Subcutaneous adipose tissue (tissue), 4 donors: Measurements from ENCODE around the gene PGLYRP3. TPM values are rescaled to one million over a fixed set of nuclear protein-coding genes. Genes with fewer than 3 reads are reported as not detected.

Experiments used
- total RNA-seq, 4 donors: library from RNA; depleted of rRNA; stranded (reverse); fragments of >200 nt; gene quantifications; one replicate each; pipeline ENCODE4 v1.1.0, GENCODE V29; 2016
- TF ChIP-seq, protein P1 (sequence below): fragments of 450-650 bp; IDR thresholded peaks from one replicate; pipeline ENCODE4 v1.5.1; 2016; ENCODE audit warnings: low read depth, mild to moderate bottlenecking, control low read depth, antibody characterized with exemption, moderate library complexity

Gene PGLYRP3
- total RNA-seq, 4 donors from 2014 or later: not detected

DNA sequence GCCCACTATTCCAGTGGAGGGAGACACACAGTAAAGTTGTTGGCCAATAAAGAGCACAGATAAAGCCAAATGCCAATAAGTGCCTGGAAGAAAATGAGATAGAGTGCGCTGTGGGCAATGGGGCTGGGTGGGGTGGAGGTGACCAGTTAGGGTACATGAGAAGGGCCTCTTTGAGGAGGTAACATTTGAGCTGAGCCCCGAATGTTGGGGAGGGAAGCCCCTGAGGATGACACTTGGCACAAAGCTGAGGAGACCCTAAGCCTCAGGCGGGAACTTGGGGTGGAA lies 45.9 kb upstream of the PGLYRP3 start:
- TF ChIP-seq, protein P1, sequence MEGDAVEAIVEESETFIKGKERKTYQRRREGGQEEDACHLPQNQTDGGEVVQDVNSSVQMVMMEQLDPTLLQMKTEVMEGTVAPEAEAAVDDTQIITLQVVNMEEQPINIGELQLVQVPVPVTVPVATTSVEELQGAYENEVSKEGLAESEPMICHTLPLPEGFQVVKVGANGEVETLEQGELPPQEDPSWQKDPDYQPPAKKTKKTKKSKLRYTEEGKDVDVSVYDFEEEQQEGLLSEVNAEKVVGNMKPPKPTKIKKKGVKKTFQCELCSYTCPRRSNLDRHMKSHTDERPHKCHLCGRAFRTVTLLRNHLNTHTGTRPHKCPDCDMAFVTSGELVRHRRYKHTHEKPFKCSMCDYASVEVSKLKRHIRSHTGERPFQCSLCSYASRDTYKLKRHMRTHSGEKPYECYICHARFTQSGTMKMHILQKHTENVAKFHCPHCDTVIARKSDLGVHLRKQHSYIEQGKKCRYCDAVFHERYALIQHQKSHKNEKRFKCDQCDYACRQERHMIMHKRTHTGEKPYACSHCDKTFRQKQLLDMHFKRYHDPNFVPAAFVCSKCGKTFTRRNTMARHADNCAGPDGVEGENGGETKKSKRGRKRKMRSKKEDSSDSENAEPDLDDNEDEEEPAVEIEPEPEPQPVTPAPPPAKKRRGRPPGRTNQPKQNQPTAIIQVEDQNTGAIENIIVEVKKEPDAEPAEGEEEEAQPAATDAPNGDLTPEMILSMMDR: no peak

DNA sequence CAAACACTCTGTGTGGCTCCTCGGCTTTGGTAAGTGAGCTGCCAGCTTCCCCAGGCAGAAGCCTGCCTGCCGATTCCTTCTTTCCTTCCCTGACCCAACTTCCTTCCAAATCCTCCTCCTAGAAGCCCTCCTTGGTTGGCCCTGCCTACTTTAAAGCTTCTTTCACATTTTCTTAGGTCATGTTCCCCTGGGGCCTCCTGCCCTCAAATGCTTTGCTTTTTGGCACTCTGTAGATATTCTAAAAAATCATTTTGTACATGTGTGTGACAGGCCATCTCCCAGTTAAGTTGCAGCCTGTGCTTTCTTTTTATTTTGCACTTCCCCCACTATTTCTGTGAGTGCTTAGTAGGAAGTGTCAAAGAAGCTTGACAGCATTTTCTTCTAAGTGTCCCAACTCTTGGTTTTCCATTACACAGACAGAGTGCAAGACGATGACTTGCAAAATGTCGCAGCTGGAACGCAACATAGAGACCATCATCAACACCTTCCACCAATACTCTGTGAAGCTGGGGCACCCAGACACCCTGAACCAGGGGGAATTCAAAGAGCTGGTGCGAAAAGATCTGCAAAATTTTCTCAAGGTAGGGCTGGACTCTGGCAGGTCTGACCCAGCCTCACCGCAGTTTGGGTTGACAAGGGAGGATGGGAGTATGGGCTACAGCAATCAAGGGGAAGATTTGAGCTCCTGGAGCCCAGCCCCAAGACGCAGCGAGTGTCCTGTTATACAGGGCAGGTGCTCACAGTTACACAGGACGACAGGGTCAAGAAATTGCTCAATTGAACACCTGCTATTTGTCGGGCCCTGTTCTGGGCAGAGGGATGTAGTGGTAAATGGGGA lies 45.3 kb upstream of the PGLYRP3 start, which contains the start of gene S100A9:
TSS of gene S100A9 (plus strand) at position 2 of the 838 bp plus-strand sequence. CDS start at position 432, 430 bp downstream.
- TF ChIP-seq, protein P1: no peak

DNA sequence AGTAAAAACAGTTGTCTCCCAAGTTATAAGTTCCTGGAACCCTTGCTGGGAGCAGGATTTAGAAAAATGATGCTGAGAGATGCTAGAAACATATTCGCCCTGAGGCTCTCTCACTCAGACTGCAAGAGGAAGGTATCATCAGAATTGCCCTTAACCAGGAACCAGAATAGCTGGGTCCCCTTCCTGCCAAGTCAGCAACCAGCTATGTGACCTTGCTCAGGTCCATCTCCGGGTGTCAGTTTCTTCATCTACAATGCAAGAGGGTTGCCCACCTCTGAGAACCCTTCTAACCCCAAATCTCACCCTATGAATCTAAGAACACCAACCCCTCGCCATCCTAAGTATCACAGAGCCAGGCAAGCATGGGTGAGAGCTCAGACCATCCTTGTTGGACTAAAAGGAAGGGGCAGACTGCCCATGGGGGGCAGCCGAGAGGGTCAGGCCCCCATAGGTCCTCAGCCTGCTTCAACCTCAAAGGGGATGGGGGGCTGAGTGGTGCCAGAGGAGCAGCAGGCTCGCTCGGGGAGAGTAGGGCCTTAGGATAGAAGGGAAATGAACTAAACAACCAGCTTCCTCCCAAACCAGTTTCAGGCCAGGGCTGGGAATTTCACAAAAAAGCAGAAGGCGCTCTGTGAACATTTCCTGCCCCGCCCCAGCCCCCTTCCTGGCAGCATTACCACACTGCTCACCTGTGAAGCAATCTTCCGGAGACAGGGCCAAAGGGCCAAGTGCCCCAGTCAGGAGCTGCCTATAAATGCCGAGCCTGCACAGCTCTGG lies 44.5 kb upstream of the PGLYRP3 start:
- TF ChIP-seq, protein P1: no peak

DNA sequence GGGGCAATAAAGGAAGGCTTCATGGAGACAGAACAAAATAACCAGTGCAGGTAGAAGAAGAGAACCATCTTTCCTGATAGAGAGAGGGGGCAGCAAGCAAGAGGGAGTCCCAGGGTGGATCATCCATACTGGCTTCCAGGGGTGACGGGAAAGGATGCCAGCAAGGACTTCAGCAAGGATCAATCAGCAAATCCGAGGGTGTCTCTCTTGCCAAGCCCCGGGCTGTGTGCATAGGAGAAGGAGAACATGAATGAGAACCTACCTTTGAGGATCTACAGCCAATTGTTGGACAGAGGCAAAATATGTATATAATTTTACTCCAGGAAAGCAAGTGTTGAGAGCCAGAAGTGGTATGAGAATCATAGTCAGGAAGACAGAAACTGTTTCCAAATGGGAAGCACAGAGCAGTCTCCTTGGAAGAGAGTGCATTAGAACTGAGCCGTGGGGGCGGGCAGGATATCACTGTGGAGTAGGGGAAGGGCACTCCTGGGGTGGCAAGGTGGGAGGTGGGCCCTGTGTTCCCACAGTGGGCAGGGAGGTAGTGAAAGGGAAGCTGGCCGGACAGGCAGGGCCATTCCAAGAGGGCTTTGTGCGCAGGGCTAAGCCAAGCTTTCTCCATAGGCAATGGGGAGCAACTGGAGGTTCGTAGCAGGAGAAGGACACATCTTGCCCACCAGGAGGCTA lies 43.8 kb upstream of the PGLYRP3 start:
- TF ChIP-seq, protein P1: no peak

DNA sequence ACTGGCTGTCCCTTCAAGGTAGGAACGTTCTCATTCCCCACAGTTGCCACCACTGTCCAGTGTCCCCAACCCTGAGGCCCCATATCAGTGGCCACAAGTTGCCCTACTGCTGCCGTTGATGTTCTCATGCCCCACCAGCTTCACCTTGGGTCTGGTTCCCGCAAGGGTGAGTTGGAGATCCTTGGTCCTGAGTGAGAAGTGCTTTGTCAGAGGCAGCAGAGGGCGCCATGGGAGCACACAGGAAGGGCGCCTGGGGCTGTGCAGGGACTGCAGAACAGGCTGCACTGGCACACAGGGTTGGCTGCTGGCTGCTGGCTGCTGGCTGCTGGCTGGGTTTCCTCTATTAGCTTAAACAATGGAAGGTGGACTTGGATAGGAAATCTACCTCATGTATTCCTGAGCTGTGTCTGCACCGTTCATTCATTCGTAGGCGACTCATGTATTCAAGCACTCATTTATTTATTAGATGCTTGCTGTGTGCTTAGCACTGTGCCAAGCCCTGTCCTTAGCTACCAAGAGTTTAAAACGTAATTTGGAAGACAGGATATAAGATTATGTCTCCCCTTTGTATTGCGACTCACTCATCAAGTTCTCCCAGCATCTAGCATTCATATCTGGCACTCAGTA lies 42.8 kb upstream of the PGLYRP3 start:
- TF ChIP-seq, protein P1: no peak

DNA sequence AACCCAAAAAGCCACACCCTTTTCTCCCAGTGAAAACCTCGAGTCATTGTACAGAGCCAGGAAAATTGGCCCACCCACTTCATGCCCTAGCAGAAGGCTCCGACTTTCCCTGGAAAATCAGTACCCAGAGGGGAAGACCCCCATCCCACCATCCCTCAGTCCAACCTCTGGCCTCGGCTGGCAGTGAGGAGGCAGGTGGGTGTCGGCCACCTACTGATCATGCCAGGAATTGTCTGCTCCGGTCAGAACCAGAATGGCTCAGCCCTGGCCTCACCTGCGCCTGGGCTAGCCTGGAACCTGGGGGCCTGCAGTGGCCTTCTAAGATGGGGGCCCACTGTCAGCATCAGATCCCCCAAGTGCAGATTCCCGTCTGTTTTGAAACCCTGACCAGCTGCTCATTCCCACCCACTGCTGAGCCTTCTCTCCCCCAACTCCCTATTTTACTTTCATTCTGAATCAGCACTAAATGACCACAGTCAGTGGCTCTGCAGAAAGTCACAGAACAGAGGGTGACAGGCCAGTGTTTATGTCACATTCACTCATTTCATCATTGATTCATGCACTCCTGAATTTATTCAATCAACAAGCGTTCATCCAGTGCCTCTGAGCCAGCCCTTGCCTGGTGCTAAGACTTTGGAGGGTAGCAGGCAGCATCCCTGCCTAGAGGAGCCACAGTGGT lies 41.9 kb upstream of the PGLYRP3 start:
- TF ChIP-seq, protein P1: no peak
